CD4-positive, alpha-beta T cell treated with Interferon gamma for 1 hour (primary cell): Measurements from ENCODE around the gene FKBP1B.
"Not testable (repeated sequence)": the region's sequence is repeated elsewhere in the genome, so short reads cannot be mapped to it uniquely, and the experiment has no call there.

Source experiments
- DNase-seq: peaks from one replicate; pipeline ENCODE4 v3.0.0-alpha.2; 2020

The FKBP1B gene

DNA sequence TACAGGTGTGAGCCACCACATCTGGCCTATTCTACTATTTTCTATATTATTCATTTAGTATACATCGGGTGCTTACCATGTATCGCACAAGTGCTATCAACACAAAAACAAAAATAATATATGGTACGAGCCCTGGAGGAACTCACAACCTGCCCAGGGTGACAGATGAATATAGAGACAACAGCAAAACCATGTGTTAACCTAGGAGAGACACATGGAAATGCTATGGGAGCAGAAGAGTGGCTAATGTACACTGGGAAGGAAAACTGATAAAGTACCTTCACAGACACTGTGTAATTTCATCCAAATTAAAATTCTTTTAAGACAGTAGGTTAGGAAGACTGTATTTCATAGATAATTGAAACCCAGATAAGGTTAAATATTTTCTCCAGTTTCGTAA, 22.7 kb downstream of the FKBP1B start:
- DNase-seq = no peak

DNA sequence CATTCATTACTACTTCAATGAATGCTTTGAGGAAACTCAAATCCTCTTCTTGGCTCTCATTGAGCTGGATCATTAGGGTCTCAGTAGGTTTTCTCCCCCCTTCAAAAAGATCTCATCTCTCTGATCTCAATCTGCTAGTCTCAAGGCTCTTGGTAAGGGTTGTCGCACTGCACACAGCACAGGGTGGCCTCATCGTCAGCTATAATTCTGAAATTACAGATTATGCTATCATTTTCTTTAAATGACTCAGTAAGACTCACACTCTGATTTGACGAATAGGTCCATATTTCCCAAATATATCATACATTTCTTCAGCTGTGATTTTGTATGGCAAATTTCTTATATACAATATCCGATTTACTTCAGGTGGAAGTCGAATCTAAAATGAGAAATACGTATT, 24.3 kb downstream of the FKBP1B start:
- DNase-seq = no peak

DNA sequence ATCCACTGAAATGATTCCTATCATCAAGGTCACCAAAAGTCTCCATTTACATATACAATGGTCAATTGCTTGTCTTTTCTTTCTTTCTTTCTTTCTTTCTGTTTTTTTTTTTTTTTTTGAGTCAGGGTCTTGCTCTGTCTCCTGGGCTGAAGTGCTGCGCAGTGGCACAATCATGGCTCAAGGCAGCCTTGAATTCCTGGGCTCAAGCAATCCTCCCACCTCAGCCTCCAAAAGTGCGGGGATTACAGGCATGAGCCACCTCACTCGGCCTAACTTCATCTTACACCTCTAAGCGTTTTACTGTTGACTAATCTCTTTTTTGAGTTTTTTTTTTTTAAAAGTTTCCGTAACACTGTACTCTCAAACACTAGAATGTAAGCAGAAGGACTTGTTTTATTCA, 25.7 kb downstream of the FKBP1B start:
- no peak for DNase-seq

DNA sequence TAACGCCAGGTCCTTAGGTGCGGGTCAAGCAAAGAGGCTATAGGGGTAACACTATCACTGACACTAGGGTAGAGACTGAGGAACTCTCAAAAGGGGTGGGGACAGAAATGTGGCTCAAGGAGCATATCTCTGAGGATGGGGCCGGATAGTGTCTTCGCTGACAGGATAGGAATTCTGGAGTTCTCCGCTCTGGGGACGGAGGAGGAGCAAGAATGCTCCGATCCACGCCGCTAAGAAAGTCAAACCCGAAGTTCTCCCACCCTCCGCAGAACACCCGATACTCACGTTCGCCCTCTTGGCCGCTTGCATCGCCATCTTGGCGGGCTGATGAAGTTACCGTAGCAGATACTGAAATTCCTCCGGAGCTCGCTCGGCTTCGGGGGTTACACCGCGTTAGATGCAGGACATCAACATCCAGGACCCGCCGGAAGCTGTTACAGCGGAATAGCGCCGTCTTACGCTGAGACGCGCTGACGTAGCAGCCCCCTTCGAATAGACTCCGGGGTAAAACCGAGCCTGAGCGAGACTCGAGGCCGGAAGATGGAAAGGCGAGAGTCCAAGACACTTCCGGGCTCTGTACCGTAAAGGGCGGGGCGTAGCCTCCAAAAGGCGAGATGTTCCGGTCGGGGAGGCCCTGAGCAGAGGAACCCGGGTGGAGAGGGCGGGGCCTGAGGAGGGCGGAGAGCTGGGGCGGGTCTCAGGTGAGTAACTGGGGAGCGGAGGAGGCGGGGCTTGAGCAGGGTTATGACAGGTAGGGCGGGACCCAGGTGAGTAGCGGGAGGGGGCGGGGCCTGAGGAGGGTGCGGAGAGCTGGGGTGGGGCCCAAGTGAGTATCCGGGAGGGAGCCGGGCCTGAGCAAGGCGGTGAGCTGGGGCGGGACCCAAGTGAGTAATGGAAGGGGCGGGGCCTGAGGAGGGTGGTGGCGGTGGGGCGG, 26.6 kb downstream of the FKBP1B start, which contains the start of gene SF3B6:
SF3B6 (minus strand) TSS at position 412 of the 934 bp plus-strand sequence; CDS start at position 315, 97 bp downstream.
- DNase-seq = peak; percentile 100

DNA sequence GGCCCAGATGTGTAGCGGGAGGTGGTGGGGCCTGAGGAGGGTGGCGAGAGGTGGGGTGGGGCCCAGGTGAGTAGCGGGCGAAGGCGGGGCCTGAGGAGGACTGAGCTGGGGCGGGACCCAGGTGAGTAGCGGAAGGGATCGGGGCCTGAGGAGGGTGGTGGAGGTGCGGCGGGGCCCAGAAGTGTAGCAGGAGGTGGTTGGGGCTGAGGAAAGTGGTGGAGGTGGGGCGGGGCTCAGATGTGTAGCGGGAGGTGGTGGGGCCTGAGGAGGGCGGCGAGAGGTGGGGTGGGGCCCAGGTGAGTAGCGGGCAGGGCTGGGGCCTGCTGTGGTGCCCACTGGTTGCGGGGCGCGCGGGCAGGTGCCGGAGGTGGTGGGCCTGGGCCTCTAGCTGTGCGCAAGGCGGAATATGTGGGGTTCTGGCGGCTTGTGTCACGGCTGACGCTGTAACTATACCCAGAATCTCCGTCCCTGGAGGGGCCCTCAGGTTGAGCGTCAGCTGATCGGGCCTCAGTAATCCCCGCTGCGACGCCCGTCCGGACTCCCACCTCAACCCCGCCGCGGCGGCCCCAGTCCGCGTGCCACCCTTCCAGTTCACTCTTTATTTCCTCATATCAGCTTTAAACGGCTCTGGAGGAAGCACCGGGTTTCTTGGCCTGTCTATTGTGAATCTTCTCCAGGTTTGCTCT, 27.5 kb downstream of the FKBP1B start:
- no peak for DNase-seq

DNA sequence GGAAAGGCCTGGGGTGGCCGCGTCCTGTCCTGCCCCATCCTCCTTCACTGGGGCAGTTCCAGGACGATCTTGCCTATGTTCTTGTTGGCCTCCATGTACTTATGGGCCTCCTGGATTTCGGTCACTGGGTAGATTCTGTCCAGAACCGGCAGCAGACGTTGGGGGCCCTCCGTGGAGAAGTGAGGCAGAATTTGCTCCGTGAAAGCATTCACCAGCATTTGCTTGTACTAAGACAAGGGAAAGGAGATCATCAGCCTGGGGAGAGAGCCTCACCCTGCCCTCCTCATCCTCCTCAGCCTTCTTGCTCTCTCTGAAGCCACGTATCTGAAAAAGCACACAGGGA, 28.0 kb downstream of the FKBP1B start:
- no peak for DNase-seq

DNA sequence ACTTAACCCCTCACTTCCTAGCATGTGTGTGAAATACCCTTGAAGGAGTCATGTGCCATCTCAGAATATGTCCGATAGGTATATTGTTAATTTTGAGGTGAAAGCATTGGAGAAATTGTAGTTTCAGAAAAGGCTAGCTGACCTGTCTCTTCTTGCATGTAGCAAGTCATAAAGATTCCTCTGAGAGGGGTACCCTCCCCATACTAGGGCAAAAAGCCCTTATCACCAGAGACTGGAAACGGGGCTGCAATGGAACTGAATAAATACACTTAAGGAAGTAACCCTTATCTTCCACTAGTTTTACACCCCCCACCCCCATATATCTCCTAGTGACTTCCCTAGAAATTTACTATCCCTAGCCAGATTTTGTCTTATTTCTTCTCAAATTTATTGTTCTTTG, 28.3 kb downstream of the FKBP1B start:
- DNase-seq = no peak

DNA sequence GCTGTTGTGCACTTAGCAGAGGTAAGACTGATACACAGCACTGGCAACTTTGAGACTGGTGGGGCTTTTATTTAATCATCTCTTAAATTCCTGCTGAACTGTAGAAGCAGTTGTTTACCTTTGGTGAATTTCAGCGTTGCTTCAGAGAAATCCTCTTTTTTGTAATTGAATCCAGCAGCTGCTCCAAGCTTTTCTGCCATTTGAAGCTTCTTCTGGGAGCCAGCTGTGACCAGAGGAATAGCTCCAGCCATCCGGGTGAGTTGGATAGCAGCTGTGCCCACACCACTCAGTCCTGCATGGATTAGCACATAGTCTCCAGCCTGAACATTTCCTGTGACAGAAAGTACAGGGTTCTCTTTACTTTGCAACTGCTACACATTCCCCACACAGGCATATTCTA, 31.2 kb downstream of the FKBP1B start:
- DNase-seq = no peak

DNA sequence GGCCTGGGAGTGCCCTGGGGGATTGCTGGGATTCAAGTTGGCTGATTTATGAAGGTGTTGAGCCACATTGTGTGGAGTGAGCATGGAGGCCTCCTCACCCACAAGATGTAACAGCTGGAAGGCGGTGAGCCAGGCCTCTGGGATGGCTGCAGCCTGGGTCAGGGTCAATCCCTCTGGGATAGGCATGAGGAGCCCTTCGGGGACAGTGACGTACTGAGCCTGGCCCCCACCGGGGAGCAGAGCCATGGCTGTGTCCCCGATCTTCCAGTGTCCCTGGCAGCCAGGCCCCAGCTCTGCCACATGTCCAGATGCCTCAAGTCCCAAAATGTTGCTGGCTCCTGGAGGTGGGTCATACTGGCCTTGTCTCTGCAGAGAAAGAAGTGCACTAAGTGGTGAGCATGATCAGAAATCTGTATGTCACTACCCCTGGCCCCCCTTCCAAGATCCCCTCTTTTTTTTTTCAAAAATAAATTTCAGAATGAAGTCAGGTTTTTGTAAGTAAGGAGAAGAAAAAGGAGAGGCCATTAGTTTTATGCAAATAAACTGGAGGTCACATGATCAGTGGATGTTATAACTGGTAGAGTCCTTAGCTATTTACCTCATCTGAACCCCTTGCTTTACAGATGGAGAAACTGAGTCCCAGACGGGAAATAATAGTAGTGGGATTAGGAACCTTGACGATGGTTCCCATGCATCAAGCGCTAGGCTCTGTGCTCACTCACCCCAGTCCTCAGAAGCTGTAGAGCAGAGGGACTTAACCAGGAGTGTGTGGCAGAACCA, 33.4 kb downstream of the FKBP1B start:
- no peak for DNase-seq

DNA sequence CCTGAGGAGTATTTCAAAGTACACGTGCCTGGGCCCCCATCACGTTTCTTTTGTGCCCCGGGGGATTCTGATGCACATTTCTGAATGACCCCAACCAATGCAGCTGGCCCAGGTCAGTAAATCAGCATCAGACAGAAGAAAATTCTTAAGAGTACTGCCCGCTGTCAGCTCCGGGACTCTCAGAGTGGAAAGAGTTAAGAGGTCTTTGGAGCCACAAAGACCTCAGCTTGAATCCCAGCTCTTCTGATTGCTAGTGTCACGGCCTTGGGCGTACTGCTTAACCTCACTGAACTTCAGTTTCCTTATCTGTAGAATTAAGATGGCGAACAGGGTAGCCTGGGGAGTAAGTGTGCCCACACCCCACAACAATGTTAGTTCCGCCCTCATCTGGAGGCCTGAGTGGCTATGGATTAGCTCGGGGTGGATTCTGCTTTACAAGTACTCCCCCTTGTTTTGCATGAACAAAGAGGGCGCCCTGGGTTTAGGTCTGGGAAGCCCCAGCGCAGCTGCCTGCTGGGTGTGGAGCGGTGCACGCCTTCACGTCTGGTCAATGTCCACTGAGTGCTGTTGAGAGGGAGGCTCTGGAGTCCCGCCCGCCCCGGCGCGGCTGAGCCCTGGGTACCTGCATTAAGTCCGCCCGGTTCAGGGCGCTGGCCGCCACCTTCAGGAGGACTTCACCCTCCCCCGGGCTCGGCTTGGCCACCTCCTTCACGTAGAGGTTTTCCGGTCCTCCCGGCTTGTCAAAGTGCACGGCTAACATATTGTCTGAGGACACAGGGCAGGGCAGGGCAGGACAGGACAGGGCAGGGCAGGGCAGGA, 34.2 kb downstream of the FKBP1B start:
- DNase-seq = peak; percentile 64

DNA sequence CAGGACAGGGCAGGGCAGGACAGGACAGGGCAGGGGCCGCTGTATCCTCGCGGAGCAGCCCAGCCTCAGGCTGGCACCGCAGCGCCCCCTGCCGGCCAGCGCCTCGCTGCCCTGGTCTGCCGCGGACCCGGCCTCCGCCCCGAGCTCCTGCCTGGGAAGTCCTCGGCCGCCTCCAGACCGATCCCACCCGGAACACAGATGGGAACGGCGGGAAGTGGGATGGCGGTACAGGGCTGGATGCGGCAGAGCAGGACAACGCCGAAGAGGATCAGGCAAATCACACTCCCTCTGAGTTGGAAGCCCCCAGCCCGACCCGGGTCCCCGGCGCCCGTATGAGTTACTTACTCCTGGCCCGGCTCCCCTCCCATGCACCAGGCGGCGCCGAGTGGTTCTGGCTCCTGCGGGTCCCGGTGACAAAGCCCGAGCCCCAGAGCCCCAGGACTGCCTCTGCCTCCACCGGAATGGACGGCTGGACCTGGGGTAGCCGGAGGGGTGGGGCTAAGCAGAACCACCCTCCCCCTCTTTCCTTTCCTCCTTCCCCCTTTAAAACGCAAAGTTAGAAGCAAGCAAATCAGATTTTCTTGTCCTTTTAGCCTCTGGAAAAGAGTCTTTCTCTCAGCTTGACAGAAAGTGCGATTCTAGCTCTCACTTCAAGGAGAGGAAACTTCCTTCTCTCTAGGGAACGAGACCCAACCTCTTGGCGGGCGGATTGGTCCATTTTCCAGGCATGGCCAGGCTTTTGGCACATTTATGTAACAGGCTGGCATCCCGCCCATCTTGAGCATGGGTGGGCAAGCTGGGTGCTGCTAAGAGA, 35.1 kb downstream of the FKBP1B start, which contains the start of gene TP53I3:
TP53I3 (minus strand) TSS at position 449 of the 814 bp plus-strand sequence. CDS start 508 bp downstream, outside the sequence.
- DNase-seq = peak; percentile 76

DNA sequence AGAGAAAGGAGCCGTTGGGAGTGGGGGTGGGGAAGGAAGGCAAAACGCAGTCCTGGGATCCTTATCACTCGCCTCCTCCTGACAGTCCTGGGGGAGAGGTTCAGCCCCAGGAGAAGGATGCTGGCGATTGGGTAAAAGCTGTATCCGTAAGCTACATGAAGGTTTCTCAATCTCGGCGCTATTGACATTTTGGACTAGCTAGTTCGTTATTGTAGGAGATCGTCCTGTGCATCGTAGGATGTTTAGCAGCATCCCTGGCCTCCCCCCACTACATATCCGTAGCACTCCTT, 35.6 kb downstream of the FKBP1B start:
- no peak for DNase-seq

DNA sequence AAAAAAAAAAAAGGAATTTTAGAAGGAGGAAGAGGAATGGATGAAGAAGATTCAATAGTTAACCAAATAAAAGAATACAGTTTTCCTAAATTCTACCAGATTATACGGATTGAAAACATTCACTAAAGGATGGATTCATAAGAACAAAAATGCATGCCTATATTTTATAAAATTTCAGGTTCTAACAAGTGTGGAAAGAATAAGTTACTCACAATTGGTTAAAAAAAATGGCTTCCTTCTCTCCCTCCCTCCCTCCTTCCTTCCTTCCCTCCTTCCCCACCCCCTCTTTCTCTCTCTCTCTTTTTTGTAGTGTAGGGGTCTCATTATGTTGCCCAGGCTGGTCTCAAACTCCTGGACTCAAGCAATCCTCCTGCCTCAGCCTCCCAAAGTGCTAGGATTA, 36.7 kb downstream of the FKBP1B start:
- DNase-seq = no peak

DNA sequence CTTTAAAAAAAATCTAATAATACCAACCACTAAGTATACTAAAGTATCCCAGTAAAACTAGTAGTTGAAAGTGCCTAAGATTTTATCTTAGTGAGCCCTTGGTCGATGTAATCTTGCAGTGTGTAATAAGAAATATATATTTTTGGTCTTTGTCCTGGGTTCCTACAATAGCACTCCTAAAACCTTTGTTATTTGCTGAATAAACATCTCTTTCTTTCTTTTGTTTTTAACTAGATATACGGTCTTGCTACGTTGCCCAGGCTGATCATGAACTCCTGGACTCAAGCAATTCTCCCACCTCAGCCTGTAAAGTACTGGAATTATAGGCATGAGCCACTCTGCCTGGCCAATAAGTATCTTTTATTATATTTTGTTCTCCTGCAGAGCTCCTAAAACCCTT, 37.5 kb downstream of the FKBP1B start:
- DNase-seq = no peak

DNA sequence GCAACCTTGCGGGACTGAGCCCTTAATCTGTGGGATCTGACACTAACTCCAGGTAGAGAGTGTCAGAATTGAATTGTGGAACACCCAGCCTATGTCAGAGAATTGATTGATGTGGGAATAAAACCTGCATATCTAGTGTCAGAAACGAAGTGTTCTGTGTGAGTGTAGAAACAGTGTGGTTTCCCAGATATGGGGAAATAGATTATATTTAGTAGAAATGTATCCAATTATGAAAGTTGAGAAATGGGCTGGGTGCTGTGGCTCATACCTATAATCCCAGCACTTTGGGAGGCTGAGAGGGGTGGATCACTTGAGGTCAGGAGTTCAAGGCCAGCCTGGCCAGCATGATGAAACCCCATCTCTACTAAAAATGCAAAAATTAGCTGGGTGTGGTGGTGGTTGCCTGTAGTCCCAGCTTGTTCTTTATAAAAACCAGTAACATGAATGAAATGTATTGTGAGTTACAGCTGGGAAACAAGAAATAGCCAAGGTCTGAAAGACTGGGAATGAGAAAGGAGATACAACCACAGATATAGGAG, 39.3 kb downstream of the FKBP1B start:
- no peak for DNase-seq

DNA sequence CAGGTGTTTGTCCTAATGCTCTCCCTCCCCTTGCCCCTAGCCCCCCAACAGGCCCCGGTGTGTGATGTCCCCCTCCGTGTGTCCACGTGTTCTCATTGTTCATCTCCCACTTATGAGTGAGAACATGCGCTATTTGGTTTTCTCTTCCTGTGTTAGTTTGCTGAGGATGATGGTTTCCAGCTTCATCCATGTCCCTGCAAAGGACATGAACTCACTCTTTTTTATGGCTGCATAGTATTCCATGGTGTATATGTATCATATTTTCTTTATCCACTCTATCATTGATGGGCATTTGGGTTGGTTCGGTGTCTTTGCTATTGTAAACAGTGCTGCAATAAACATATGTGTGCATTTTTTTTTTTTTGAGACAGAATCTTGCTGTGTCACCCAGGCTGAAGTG, 43.7 kb downstream of the FKBP1B start:
- not testable (repeated sequence) for DNase-seq

DNA sequence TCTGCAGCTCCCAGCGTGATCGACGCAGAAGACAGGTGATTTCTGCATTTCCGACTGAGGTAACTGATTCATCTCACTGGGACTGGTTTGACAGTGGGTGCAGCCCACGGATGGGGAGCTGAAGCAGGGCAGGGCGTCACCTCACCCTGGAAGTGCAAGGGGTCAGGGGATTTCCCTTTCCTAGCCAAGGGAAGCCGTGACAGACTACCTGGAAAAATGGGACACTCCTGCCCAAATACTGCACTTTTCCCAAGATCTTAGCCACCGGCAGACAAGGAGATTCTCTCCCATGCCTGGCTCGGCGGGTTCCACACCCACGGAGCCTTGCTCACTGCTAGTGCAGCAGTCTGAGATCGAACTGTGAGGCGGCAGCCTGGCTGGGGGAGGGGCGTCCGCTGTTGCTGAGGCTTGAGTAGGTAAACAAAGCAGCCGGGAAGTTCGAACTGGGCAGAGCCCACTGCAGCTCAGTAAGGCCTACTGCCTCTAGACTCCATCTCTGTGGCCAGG, 45.7 kb downstream of the FKBP1B start:
- not testable (repeated sequence) for DNase-seq

DNA sequence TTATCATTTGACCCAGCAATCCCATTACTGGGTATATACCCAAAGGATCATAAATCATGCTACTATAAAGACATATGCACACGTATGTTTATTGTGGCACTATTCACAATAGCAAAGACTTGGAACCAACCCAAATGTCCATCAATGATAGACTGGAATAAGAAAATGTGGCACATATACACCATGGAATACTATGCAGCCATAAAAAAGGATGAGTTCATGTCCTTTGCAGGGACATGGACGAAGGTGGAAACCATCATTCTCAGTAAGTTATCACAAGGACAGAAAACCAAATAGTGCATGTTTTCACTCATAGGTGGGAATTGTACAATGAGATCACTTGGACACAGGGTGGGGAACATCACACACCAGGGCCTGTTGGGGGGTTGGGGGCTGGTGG, 51.2 kb downstream of the FKBP1B start:
- not testable (repeated sequence) for DNase-seq

DNA sequence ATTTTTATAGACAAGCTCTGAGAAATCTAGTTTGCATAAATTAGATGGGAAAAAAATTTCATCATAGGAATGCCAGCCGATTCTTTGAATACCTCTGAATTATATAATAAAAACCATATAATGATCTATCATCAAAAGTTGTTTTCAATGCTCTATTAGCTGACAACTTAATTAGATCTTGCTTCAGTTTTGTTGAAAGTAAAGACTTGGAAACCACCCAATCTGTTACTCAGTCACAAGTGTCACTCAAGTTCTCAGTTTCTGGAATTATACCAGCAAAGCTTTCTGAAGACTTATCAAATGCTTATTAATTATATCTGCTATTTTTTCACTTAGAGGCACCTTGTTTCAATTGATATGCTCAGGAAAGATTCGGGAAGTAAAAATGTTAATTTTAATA, 52.5 kb downstream of the FKBP1B start:
- no peak for DNase-seq

DNA sequence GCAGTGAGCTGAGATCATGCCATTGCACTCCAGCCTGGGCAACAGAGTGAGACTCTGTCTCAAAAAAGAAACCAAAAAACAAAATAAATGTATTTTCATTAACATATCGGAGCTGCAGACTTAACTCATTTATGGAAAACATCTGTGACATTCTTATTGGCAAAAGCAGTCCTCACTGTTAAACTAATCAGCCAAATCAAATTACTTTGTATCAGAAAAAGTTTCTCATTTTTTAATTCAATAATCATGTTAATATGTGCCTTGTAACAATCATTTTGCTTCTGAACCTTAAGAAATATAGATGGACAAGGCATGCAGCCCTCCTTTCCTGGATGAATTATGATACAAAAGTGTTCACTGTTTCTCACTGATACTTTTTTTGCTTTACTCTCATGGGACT, 53.1 kb downstream of the FKBP1B start:
- DNase-seq = no peak

DNA sequence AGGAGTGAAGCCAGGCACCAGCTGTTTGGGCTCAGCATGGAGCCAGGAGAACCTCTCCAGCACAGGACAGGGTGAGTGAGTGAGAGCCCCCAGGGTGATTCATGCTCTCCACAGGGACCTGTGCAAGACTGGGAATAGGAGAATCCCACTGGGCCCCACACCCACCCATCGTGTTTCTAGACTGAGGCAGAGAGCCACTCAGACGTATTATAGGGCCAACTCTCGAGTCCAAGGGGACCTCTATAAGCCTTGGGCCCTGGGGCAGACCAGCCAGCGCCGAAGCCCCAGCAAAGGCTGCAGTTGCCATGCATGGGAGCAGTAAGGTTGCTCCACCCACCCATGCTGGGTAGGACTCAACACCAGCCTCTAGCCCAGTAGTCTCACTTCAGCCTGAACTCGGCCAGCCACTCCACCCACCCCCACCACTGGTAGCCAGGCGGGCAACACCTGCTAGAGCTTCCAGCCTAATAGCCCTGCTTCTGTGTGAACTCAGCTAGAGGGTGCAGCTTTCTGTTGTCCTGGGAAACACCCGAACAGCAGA, 54.6 kb downstream of the FKBP1B start:
- no peak for DNase-seq
